ENCODE measurements around the gene ROR1. TPM values are rescaled to one million over a fixed set of nuclear protein-coding genes. Genes with fewer than 3 reads are reported as not detected.

ROR1 gene
- total and polyA plus RNA-seq, 2 of the 4 experiments (the other 2 are of a cell fraction) = 4.4 to 10.0 TPM

GRCh38 chr1:63827411-63828321, 53.8 kb downstream of the ROR1 start:
- H4K91ac ChIP-seq (ENCODE audit: insufficient read depth, low read depth, low read length) = no peak overlapping the region
- H3K27ac ChIP-seq (ENCODE audit: insufficient read depth, low read length) = no peak overlapping the region
- intact Hi-C loops (cut with micrococcal nuclease) (no loop called here), dilution Hi-C loops (cut with HindIII; ENCODE audit: low sequenced_read_pairs, unreplicated experiment) (no loop called here), in situ Hi-C loops (cut with MboI; ENCODE audit: low sequenced_read_pairs) (loop anchor here (10.0 kb wide), 1 partner anchor 57 kb away; no protein-coding TSS in a partner anchor)
- H2BK120ac ChIP-seq (ENCODE audit: low read depth, low read length) = no peak overlapping the region
- no peak overlapping the region for H2AFZ ChIP-seq (replicated peaks; ENCODE audit: low read length, poor library complexity)
- no peak overlapping the region for H3K14ac ChIP-seq (replicated peaks; ENCODE audit: low read depth, low read length)
- WGBS, 2 experiments (ENCODE audit: extremely low coverage in 2 of 2, insufficient read length in 1 of 2) = 60% methylated on average over 3 of the region's 5 CpGs; no CpG with 5 or more reads in 1 of the 2 experiments
- H2AK5ac ChIP-seq (ENCODE audit: low read depth, low read length) = no peak overlapping the region
- H3K79me1 ChIP-seq (ENCODE audit: low read depth in 1 of 2, low read length in 2 of 2) = peaks cover 0 to 4% of the 10 kb centered on the region in 2 experiments; a peak in 1 of 4 replicates
- ChIA-PET POLR2A (ENCODE audit: unreplicated experiment) (no interaction called here), CTCF (interaction anchor here (1.0 kb wide), 1 partner anchor 14 kb away, joined by 3 read pairs; no protein-coding TSS in a partner anchor)
- H3K4me3 ChIP-seq (ENCODE audit: insufficient read depth, low read depth, low read length) = no peak overlapping the region
- DNase-seq = peak; percentile 25
- H3K9ac ChIP-seq (ENCODE audit: low read depth, low read length) = no peak overlapping the region
- H3K9me1 ChIP-seq (ENCODE audit: insufficient read depth, low read length) = peaks cover 3% of the 10 kb centered on the region; the same call in 1 of the 2 replicates
- peak; percentile 60 for ATAC-seq (ENCODE audit: low read depth)
- H4K5ac ChIP-seq (ENCODE audit: low read depth, low read length) = no peak overlapping the region
- no peak overlapping the region for H2AK9ac ChIP-seq (replicated peaks; ENCODE audit: low read depth, low read length, poor library complexity)
- no TSS peak for BruUV-seq (replicated peaks)
- no peak overlapping the region for H3K56ac ChIP-seq (ENCODE audit: extremely low read depth, insufficient read depth, low read length)
- no peak overlapping the region for H3K4ac ChIP-seq (ENCODE audit: low read depth, low read length)
- H3K27me3 ChIP-seq (ENCODE audit: control insufficient read depth, insufficient read depth, low read length) = no peaks in the 10 kb centered on the region
- H3K4me1 ChIP-seq (ENCODE audit: control insufficient read depth, insufficient read depth, low read length) = peaks cover 6% of the 10 kb centered on the region; the same call in 1 of the 2 replicates
- H3K18ac ChIP-seq (ENCODE audit: low read depth, low read length) = no peak overlapping the region
- H4K20me1 ChIP-seq (ENCODE audit: insufficient read depth, low read length) = peaks cover 4% of the 10 kb centered on the region; the same call in 1 of the 2 replicates
- H3K23ac ChIP-seq (ENCODE audit: low read depth, low read length) = no peak overlapping the region
- H4K8ac ChIP-seq (ENCODE audit: low read depth in 2 of 2, low read length in 2 of 2) = no peak overlapping the region
- no peaks in the 10 kb centered on the region for H3K36me3 ChIP-seq (ENCODE audit: control insufficient read depth, insufficient read depth, low read length)
- no peak overlapping the region for H3K4me2 ChIP-seq (ENCODE audit: low read depth, low read length)
- no peak overlapping the region for H2BK15ac ChIP-seq (ENCODE audit: low read depth, low read length)
- H2BK5ac ChIP-seq (ENCODE audit: low read depth, low read length, poor library complexity, severe bottlenecking) = no peak overlapping the region
- no peak overlapping the region for H2BK20ac ChIP-seq (ENCODE audit: low read depth, low read length)
- TF ChIP-seq, protein P1, sequence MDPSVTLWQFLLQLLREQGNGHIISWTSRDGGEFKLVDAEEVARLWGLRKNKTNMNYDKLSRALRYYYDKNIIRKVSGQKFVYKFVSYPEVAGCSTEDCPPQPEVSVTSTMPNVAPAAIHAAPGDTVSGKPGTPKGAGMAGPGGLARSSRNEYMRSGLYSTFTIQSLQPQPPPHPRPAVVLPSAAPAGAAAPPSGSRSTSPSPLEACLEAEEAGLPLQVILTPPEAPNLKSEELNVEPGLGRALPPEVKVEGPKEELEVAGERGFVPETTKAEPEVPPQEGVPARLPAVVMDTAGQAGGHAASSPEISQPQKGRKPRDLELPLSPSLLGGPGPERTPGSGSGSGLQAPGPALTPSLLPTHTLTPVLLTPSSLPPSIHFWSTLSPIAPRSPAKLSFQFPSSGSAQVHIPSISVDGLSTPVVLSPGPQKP (IDR thresholded peaks at IDR 0.05; ENCODE audit: borderline replicate concordance, low read depth, low read length) = no peak
- TF ChIP-seq USF2 (IDR thresholded peaks at IDR 0.05; ENCODE audit: low read depth, low read length) = no peak
- no peak for TF ChIP-seq MAFK (IDR thresholded peaks at IDR 0.05; ENCODE audit: low read depth, low read length)
- TF ChIP-seq SMC3 (IDR thresholded peaks at IDR 0.05; ENCODE audit: low read depth, low read length) = no peak
- TF ChIP-seq BHLHE40 (IDR thresholded peaks at IDR 0.05; ENCODE audit: low read depth, low read length) = no peak
- no peak for TF ChIP-seq RFX5 (IDR thresholded peaks at IDR 0.05; ENCODE audit: low read depth, low read length)
- H3K9me3 ChIP-seq (ENCODE audit: control insufficient read depth, insufficient read depth, low read length) = no peaks in the 10 kb centered on the region
